Stomach (tissue), 9 donors: Measurements from ENCODE around the gene ABCA13. TPM values are rescaled to one million over a fixed set of nuclear protein-coding genes. Genes with fewer than 3 reads are reported as not detected.
A peak's percentile ranks its signal among the peaks of the same experiment; 100 is the strongest.

Experiments used
- DNase-seq, 2 donors: peaks; one replicate each; pipeline versions ENCODE4 v3.0.0 to v3.0.0-alpha.2; 2013 to 2019
- H3K27ac ChIP-seq, 5 donors: fragments of 200-600 bp in 4 of 5; sonication (generic) in 4 of 5; one replicate each; pipeline ENCODE4 v1.5.1; 2013 to 2019; ENCODE audit warnings: mild to moderate bottlenecking in 1 of 5, moderate library complexity in 1 of 5
- H3K27me3 ChIP-seq, 3 donors: fragments of 200-600 bp; sonication (generic); one replicate each; pipeline ENCODE4 v1.5.1; 2017 to 2019; ENCODE audit warnings: mixed run types in 1 of 3
- H3K36me3 ChIP-seq, 4 donors: fragments of 200-600 bp; sonication (generic); 1 replicate in 3 of 4; 2 replicates in 1 of 4; pipeline ENCODE4 v1.5.1; 2016 to 2019
- H3K4me1 ChIP-seq, 4 donors: fragments of 200-600 bp; sonication (generic); one replicate each; pipeline ENCODE4 v1.5.1; 2016 to 2019
- H3K4me3 ChIP-seq, 4 donors: fragments of 200-600 bp; sonication (generic) in 3 of 4; one replicate each; pipeline ENCODE4 v1.5.1; 2016 to 2019; ENCODE audit warnings: mild to moderate bottlenecking in 1 of 4
- H3K9me3 ChIP-seq, 4 donors: fragments of 200-600 bp; sonication (generic); one replicate each; pipeline ENCODE4 v1.5.1; 2016 to 2019
- CTCF ChIP-seq, 7 experiments: fragments of 450-650 bp in 4 of 7; fragments of 200-600 bp in 3 of 7; sonication (generic) in 3 of 7; IDR thresholded peaks; one replicate each; pipeline ENCODE4 v1.5.1; 2016 to 2019; ENCODE audit warnings: antibody characterized with exemption in 7 of 7, control low read depth in 2 of 7, mild to moderate bottlenecking in 1 of 7
- EP300 ChIP-seq: sonication (generic); formaldehyde crosslinking; IDR thresholded peaks from one replicate; pipeline ENCODE4 v1.6.1; 2017; ENCODE audit warnings: antibody characterized with exemption
- POLR2A ChIP-seq, 4 donors: fragments of 450-650 bp; IDR thresholded peaks; one replicate each; pipeline ENCODE4 v1.6.1; 2016; ENCODE audit warnings: antibody characterized with exemption in 4 of 4, control low read depth in 2 of 4, mild to moderate bottlenecking in 1 of 4, moderate library complexity in 1 of 4
- POLR2AphosphoS5 ChIP-seq, 3 donors: sonication (generic); formaldehyde crosslinking; IDR thresholded peaks; one replicate each; pipeline ENCODE4 v1.6.1; 2016; ENCODE audit warnings: antibody characterized with exemption in 3 of 3
- WGBS, 5 donors: extraction: QIAGEN DNeasy Blood & Tissue Kit in 3 of 5; methylation state at CpG; one replicate each; pipeline versions ENCODE4 v1.1.5 to v1.1.7; 2013 to 2018; 5-methylcytosine and 5-hydroxymethylcytosine counted together
- intact Hi-C: fragments of 100-400 bp; cut with DNase I; formaldehyde crosslinking; loops from one replicate; pipeline ENCODE4 v1.15.1; 2023; ENCODE audit warnings: low total_unique reads
- polyA plus RNA-seq, 3 donors: library from polyadenylated mRNA; stranded (reverse); fragments of 200-250 nt; gene quantifications; one replicate each; pipeline ENCODE4 v1.2.3, GENCODE V29; 2013
- total RNA-seq, 5 donors: library from RNA; depleted of rRNA; stranded (reverse); fragments of >200 nt; gene quantifications; one replicate each; pipeline versions ENCODE4 v1.1.0 to v1.2.3, GENCODE V29; 2014 to 2016
- donor health status: healthy with polysubstance abuse.
- donor health status: Bipolar disorder and iron deficiency.
- donor health status: healthy.

The ABCA13 gene
- total and polyA plus RNA-seq, 8 donors: under 0.01 to 0.92 (median 0.50) TPM; not detected in 5

GRCh38 chr7:48244864-48245271 lies 73.6 kb downstream of the ABCA13 start:
- intact Hi-C loops: no loop called here
- peak in 1 of 2 donors; percentile 36 for DNase-seq

GRCh38 chr7:48245751-48246472 lies 74.7 kb downstream of the ABCA13 start:
- H3K9me3 ChIP-seq: no peaks in the 10 kb centered on the region
- 61 to 71% (median 65%) methylated on average over 9 of the region's 9 CpGs for WGBS, 5 donors
- no peak for DNase-seq
- intact Hi-C loops: no loop called here
- H3K27ac ChIP-seq: no peak overlapping the region
- no peaks in the 10 kb centered on the region for H3K36me3 ChIP-seq
- H3K27me3 ChIP-seq: no peaks in the 10 kb centered on the region
- no peak for TF ChIP-seq POLR2A (IDR thresholded peaks at IDR 0.05)
- TF ChIP-seq POLR2AphosphoS5 (IDR thresholded peaks at IDR 0.05): no peak
- no peak for TF ChIP-seq CTCF (IDR thresholded peaks at IDR 0.05)
- TF ChIP-seq EP300: no peak
- no peaks in the 10 kb centered on the region for H3K4me1 ChIP-seq
- no peak overlapping the region for H3K4me3 ChIP-seq

More at GRCh38 chr7:48244864-48245271, 73.6 kb downstream of the ABCA13 start:
- Histone ChIP-seq H3K4me1 (no peaks in the 10 kb centered on the region), H3K4me3 (no peak overlapping the region), H3K27me3 (no peaks in the 10 kb centered on the region), H3K9me3 (no peaks in the 10 kb centered on the region), H3K27ac (no peak overlapping the region), H3K36me3 (no peaks in the 10 kb centered on the region)
- 37 to 66% (median 60%) methylated on average over 5 of the region's 5 CpGs for WGBS, 5 donors
- TF ChIP-seq POLR2A (IDR thresholded peaks at IDR 0.05) (no peak), EP300 (no peak), CTCF (IDR thresholded peaks at IDR 0.05) (no peak), POLR2AphosphoS5 (IDR thresholded peaks at IDR 0.05) (no peak)

- 65 to 89% (median 82%) methylated on average over 2 of the region's 2 CpGs for WGBS, 5 donors
- Histone ChIP-seq H3K9me3 (no peaks in the 10 kb centered on the region), H3K27me3 (no peaks in the 10 kb centered on the region), H3K36me3 (no peaks in the 10 kb centered on the region), H3K4me1 (no peaks in the 10 kb centered on the region), H3K27ac (no peak overlapping the region), H3K4me3 (no peak overlapping the region)
- TF ChIP-seq POLR2A (IDR thresholded peaks at IDR 0.05) (no peak), EP300 (no peak), POLR2AphosphoS5 (IDR thresholded peaks at IDR 0.05) (no peak), CTCF (IDR thresholded peaks at IDR 0.05) (no peak)
- intact Hi-C loops: no loop called here
- DNase-seq: no peak
These were observed 77.9 kb downstream of the ABCA13 start for GRCh38 chr7:48249166-48249565.

- intact Hi-C loops: no loop called here
- WGBS, 5 donors: 31 to 51% (median 41%) methylated on average over 2 of the region's 2 CpGs
- Histone ChIP-seq H3K27ac (no peak overlapping the region), H3K4me3 (no peak overlapping the region), H3K9me3 (no peaks in the 10 kb centered on the region), H3K27me3 (no peaks in the 10 kb centered on the region), H3K4me1 (no peaks in the 10 kb centered on the region), H3K36me3 (no peaks in the 10 kb centered on the region)
- peak in 1 of 2 donors; percentile 26 for DNase-seq
- TF ChIP-seq CTCF (IDR thresholded peaks at IDR 0.05): no peak
- no peak for TF ChIP-seq POLR2AphosphoS5 (IDR thresholded peaks at IDR 0.05)
- TF ChIP-seq POLR2A (IDR thresholded peaks at IDR 0.05): no peak
- no peak for TF ChIP-seq EP300
These were observed 79.2 kb downstream of the ABCA13 start for GRCh38 chr7:48250441-48250951.
